H54 (cell line): ENCODE data around the gene CNOT6.

ENCODE experiments used
- DNase-seq: peaks from one replicate; pipeline ENCODE4 v3.0.0; 2011; ENCODE audit warnings: low spot score, mixed read lengths; ENCODE audit not compliant: insufficient read length
- FAIRE-seq: peaks from 3 replicates; lab custom pipeline; 2011; peaks lifted over from hg19 to GRCh38; lab: Jason Lieb, UNC
- POLR2A ChIP-seq: IDR thresholded peaks from 2 replicates; pipeline ENCODE4 v1.6.1; 2011; ENCODE audit warnings: low read depth, mild to moderate bottlenecking, low read length

CNOT6 gene

DNA sequence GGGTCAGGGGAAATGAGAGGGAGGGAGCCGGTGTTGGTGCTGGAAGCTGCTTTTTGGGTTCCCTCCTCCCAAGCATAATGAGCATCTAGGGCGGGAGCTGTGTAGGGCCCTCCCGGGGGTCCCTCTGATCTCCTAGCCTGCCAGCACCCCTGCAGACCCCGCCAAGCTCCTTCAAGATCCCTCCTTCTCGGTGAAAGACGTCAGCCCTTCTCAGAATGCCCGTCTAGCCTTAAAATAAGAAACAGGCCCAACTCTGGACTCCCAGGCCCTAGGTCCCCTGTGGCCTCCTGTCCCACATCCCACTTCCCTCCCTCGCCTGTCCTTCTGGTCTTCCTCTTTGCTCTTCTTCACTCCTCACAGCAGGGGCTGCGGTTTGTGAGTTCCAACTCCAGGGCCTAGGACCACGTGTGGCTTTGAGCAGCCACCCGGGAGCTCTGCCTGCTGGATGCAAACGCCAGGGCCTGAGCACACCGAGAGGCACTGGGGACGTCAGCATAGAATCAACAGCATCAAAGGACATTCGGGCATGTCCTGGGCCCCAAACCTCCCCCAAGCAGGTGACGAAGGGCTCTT lies 105.9 kb downstream of the CNOT6 start:
- no peak for FAIRE-seq
- DNase-seq, result peak; percentile 5
- no peak for TF ChIP-seq POLR2A

DNA sequence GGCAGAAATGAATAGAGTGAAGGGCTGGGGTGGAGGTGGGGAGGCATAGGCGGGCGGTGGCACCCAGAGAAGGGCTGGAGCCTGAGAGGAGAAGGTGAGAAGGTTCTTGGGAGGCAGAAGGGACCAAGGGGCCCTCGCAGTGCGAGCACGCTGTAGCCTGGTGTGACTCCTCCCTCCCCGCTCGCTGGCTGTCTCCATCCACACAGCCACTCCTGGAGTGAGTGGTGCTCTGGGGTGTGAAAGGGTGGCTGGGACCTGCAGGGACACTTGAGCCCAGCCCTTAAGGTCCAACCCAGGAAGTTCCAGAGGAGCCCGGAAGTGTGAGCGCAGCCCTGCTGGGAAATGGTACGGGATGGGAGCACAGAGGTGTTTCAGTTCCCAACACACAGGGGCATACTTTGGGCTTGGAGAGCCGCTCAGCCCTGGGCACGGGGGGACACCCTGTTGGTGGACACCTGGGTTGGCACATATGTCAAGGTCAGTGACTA lies 106.4 kb downstream of the CNOT6 start:
- no peak for TF ChIP-seq POLR2A
- no peak for FAIRE-seq
- no peak for DNase-seq

GRCh38 chr5:180601591-180602480 lies 107.7 kb downstream of the CNOT6 start:
- no peak for DNase-seq
- TF ChIP-seq POLR2A, result no peak
- FAIRE-seq, result no peak

DNA sequence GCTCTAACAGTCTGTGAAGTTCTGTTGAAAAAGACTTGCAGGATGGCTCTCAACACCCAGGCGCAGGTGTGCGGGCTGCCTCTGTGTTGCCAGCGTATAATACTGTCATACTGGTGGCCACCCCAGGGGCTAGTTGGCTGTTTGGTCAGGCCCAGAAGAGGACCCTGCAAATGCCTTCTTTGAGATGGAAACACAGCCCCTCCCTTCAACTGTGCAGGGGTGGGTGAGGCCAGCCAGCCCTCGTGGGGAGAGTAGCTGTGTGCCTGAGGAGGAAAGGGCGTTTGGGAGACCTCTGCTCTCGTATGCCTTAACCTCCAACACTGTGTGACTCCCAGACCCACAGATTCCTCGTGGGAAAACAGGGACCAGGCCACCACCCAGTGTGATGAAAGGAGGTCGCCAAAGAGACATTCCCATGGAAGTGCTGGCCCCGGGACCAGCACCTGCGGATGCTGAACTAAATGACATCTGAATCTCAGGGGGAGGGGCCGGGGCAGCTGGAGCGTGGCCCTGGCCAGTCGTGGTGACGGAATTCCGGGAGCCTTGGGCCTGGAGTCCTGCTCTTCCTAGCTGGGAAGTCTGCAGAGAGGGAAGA lies 108.4 kb downstream of the CNOT6 start:
- TF ChIP-seq POLR2A, result no peak
- no peak for FAIRE-seq
- no peak for DNase-seq

- no peak for TF ChIP-seq POLR2A
- FAIRE-seq (no peak), DNase-seq (no peak)
Observed at GRCh38 chr5:180603076-180603594, 109.0 kb downstream of the CNOT6 start.

DNA sequence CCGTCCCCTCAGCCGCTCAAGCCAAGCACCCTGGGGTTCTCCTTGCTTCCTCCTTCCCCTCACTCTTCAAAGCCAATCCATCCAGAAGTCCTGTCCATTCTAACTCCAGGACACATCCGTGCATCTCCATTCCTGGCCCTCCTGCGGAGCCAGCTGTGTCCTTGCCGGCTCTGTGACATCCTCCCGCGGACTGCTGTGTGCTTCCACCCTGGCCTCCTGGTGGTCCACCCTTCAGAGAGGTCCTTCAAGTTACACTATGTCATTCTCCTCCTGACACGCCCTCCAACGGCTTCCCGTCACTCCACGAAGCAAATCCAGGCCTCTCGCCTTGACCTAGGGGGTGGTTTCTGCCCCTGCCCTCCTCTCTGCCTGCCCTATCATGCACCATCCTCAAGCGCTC lies 110.1 kb downstream of the CNOT6 start:
- FAIRE-seq, result no peak
- TF ChIP-seq POLR2A, result no peak
- no peak for DNase-seq

DNA sequence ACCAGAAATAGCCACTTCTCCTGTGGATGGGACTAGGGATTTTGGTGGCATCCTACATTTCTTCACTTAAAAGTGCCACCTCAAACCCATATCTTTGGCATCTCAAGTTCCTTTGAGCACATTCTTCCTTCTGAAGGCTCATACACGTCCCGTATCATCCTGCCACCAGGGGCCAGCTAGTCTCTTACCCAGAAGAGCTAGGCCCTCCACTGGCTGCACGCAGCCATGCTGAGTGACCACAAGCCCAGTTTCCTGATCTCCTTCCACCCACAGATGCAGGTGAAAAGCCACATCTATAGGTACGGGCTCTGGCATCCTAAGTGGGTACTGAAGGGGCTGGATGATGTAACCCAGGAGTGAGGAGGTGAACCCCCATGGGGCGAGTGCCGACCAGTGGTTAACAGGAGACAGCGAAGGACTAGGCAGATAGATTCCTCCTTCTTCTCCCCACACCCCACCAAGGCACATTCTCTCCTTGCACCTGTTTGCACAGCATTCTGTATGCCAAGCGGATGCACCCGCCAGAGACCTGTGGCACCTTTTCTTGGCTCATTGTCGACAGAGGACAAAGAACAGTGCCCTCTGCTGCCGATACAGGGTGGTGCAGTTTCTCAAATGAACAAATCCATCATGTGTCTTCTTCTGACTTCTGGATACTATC lies 111.5 kb downstream of the CNOT6 start:
- FAIRE-seq (no peak), DNase-seq (peak; percentile 64)
- TF ChIP-seq POLR2A, result no peak

DNA sequence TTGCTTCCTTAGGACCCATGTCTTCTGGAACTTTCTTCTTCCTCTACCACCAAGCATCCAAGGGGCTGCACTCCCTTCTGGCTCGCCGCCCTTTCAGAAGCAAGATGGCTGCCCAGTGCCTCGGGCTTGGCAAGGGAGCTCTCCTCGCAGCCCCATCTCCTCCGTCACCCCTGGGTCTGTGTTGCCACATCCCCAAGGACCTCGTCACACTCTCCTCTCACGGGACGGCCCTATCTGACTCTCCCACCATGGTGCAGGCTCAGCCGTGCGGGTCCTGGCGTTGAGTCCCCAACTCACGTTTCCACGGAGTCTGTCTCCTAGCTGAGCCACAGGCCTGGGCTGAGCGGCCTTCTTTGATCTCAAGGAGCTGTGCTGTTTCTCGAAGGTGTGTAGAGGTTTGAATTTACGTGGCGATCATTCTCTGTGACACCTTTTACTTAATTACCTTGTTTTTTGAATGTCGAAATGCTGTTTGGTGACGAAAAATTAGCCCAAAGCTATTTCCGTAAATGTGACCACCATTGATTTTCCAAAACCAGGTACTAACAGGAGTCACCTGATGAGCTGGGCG lies 112.1 kb downstream of the CNOT6 start:
- TF ChIP-seq POLR2A, result no peak
- no peak for FAIRE-seq
- no peak for DNase-seq

GRCh38 chr5:180607861-180608571 lies 113.8 kb downstream of the CNOT6 start:
- no peak for DNase-seq
- FAIRE-seq, result no peak
- TF ChIP-seq POLR2A, result no peak

DNA sequence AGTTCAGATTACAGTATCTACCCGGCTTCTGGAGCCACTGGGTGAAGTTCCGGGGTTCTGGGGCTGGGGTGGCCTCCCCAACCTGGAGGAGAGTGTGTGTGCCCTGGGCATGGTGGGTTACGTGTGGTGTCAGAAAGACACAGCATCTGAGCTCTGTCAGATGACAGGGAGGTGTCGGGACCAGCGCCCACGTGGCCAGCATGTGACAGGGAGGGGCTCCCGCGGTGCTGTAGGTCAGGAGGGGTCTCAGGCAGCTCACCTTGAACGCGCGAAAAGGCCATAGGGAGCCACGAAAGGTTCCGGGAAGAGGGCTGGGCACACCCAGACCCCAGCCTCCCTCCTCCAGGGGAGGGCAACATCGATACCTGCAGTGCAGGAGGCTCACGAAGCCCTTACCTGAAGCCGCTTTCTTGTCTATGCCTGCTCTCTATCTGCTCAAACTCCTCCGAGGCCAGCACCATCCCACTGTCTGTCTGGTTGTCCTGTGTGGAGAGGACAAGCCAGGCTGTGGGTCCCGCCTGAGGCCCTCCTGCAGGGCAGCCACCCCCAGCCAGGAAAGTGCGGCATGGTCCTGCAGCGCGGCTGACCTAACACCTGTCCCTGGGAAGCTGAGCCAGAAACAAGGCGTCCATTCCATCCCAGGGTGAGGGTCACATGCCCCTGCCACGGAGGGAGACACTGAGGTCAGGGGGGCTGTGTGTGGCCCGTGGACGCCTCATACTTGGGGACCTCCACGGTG lies 114.6 kb downstream of the CNOT6 start:
- FAIRE-seq, result no peak
- TF ChIP-seq POLR2A, result no peak

DNA sequence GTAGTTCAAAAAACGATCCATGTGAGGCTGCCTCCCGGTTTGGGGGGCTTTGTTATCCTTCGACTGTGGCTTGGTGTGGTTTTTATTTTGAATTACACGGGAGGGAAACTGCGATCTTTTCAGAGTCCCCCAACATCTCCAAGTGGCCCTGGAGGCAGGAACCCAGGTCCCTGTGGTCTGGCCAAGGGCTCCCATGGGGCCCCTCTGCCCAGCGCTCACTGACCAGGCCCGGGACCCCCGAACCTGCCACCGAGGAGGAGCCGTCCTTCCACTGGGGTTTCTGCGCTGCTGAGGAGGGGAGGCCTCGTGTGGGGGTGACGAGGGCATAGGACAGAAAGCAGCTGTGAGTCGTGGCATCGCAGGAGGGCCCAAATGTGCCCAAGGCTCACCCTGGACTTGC lies 115.2 kb downstream of the CNOT6 start:
- no peak for FAIRE-seq
- no peak for TF ChIP-seq POLR2A
- DNase-seq, result no peak

More for the DNA sequence above, 114.6 kb downstream of the CNOT6 start:
- no peak for DNase-seq
